ENCODE results near the gene HCFC1R1. TPM values are rescaled to one million over a fixed set of nuclear protein-coding genes. Genes with fewer than 3 reads are reported as not detected.

The HCFC1R1 gene
- total RNA-seq, 1 experiment from 2014 or later = 76.0 TPM

DNA sequence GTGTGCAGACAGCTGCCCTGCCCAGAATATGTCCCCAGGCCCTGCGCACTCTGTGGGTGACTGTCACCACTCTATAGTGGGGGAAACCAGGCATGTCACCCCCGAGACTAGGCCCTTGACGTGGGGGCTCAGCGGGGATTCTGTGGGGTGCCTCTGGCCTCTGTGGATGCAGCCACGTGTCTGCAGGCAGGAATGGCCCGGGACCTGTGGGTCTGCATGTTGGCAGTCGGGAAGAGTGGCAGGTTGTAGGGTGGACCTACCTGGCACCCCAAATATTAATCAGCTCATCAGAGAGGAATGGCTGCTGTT is 42.7 kb upstream of the HCFC1R1 start:
- Mint-ChIP-seq H3K27ac (no peak overlapping the region; the same call in 1 of the 2 replicates), H3K9me3 (no peaks in the 10 kb centered on the region), H3K36me3 (no peaks in the 10 kb centered on the region), H3K4me3 (no peak overlapping the region), H3K27me3 (ENCODE audit: low read depth) (no peaks in the 10 kb centered on the region), H3K4me1 (peaks cover 26% of the 10 kb centered on the region)
- no peak for ATAC-seq
- no peak for DNase-seq (ENCODE audit: low spot score)
- ChIA-PET CTCF (interaction anchor here (1.1 kb wide), 1 partner anchor 64 kb away, joined by 3 read pairs; no protein-coding TSS in a partner anchor), POLR2A (no interaction called here)
- TF ChIP-seq, protein P1, sequence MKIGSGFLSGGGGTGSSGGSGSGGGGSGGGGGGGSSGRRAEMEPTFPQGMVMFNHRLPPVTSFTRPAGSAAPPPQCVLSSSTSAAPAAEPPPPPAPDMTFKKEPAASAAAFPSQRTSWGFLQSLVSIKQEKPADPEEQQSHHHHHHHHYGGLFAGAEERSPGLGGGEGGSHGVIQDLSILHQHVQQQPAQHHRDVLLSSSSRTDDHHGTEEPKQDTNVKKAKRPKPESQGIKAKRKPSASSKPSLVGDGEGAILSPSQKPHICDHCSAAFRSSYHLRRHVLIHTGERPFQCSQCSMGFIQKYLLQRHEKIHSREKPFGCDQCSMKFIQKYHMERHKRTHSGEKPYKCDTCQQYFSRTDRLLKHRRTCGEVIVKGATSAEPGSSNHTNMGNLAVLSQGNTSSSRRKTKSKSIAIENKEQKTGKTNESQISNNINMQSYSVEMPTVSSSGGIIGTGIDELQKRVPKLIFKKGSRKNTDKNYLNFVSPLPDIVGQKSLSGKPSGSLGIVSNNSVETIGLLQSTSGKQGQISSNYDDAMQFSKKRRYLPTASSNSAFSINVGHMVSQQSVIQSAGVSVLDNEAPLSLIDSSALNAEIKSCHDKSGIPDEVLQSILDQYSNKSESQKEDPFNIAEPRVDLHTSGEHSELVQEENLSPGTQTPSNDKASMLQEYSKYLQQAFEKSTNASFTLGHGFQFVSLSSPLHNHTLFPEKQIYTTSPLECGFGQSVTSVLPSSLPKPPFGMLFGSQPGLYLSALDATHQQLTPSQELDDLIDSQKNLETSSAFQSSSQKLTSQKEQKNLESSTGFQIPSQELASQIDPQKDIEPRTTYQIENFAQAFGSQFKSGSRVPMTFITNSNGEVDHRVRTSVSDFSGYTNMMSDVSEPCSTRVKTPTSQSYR (CRISPR knock-in tag; IDR thresholded peaks at IDR 0.05) = no peak
- 0 out of 2 replicates have a peak, but pooled peaks have one; percentile 12 for TF ChIP-seq GABPB1 (CRISPR knock-in tag; IDR thresholded peaks at IDR 0.05)
- TF ChIP-seq NFYB (CRISPR knock-in tag; conservative IDR thresholded peaks at IDR 0.05; ENCODE audit: low read depth) = no peak
- TF ChIP-seq ZNF416 (CRISPR knock-in tag; IDR thresholded peaks at IDR 0.05) = no peak
- no peak for TF ChIP-seq ATF1 (CRISPR knock-in tag; IDR thresholded peaks at IDR 0.05)

DNA sequence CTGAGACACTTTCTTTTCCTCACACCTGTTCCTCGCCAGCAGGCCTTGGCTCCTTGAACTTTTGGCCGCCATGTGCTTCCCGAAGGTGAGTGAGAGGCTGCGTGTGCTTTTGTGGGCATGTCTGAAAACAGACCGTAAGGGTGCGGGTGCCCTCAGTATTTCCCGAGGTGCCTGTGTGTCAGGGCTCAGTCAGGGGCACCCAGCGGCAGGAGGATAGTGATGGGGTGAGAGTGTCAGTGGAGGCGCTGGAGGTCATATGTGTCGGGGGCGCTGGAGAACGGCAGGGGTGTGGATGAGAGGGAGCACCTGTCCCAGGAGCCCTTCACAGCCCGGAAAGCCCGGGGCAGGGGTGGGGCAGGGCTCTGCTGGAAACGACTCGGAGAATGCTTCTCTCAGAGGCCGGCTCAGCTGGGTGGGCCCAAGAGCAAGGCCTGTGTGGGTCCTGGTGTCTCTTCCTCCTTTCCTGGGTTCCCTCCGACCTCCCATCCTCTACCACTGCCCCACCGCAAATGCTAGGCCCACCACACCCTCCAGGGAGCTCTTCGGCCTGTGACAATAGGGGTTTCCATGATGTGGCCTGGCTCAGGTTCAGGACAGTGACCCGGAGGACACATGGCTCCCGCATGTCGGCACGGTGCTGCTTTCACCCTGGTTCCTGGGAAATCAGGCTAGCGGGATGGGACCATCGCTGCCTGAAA is 42.1 kb upstream of the HCFC1R1 start:
- H3K27me3 Mint-ChIP-seq (ENCODE audit: low read depth) = no peaks in the 10 kb centered on the region
- peak overlapping the region; percentile 88; the same call in 1 of the 2 replicates for H3K27ac Mint-ChIP-seq
- ChIA-PET POLR2A (no interaction called here), CTCF (interaction anchor here (0.8 to 1.1 kb wide), 2 partner anchors 34 to 64 kb away, joined by 3 read pairs; no protein-coding TSS in a partner anchor)
- ATAC-seq = no peak
- TF ChIP-seq ZNF396 (CRISPR knock-in tag; IDR thresholded peaks at IDR 0.05; ENCODE audit: borderline replicate concordance) = no peak
- no peak for DNase-seq (ENCODE audit: low spot score)
- H3K4me1 Mint-ChIP-seq = peaks cover 22% of the 10 kb centered on the region
- no peaks in the 10 kb centered on the region for H3K9me3 Mint-ChIP-seq
- H3K36me3 Mint-ChIP-seq = no peaks in the 10 kb centered on the region
- no peak overlapping the region for H3K4me3 Mint-ChIP-seq

DNA sequence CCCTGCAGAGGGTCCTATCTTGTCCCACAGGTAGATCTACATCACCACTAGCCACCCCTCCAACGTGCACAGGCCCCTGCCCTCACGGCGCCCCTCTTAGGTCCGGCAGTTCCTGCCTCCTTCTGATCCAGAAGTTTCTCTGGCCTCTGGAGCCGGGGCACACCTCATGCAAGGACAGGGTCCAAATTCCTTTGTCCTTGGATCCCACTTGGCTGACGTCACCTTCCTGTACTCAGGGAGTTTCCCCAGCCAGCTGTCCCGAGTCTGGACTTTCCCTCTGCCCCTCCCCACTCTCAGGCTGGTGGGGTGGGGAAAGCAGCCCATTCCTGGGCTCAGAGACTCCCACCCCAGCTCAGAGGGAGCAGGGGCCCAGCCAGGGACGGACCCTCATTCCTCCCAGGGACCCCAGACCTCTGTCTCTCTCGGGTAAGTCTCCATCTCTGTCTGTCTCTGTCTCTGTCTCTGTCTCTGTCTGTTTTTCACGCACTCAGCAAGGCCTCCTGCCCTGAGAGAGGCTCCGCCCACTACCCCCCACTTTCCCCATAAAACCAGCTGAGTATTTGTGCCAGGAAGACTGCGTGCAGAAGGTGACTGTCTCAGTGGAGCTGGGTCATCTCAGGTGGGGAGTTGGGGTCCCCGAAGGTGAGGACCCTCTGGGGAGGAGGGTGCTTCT is 41.5 kb upstream of the HCFC1R1 start, which contains the start of gene IL32:
Gene IL32 (plus strand): TSS at position 572 of the 673 bp plus-strand sequence. CDS start 172 bp downstream, outside the sequence.
- H3K36me3 Mint-ChIP-seq = no peaks in the 10 kb centered on the region
- peak within 1 kb of the TSS; percentile 88 for H3K27ac Mint-ChIP-seq
- H3K9me3 Mint-ChIP-seq = no peaks in the 10 kb centered on the region
- peaks cover 24% of the 10 kb centered on the region for H3K4me1 Mint-ChIP-seq
- ATAC-seq (no peak; the same call in 1 of the 2 replicates), DNase-seq (ENCODE audit: low spot score) (no peak)
- ChIA-PET CTCF (interaction anchor here (0.8 to 1.7 kb wide), 5 partner anchors 34 to 96 kb away, joined by 3 to 15 read pairs (median 5); partner anchors contain the start of gene PAQR4), POLR2A (no interaction called here)
- TF ChIP-seq, protein P2, sequence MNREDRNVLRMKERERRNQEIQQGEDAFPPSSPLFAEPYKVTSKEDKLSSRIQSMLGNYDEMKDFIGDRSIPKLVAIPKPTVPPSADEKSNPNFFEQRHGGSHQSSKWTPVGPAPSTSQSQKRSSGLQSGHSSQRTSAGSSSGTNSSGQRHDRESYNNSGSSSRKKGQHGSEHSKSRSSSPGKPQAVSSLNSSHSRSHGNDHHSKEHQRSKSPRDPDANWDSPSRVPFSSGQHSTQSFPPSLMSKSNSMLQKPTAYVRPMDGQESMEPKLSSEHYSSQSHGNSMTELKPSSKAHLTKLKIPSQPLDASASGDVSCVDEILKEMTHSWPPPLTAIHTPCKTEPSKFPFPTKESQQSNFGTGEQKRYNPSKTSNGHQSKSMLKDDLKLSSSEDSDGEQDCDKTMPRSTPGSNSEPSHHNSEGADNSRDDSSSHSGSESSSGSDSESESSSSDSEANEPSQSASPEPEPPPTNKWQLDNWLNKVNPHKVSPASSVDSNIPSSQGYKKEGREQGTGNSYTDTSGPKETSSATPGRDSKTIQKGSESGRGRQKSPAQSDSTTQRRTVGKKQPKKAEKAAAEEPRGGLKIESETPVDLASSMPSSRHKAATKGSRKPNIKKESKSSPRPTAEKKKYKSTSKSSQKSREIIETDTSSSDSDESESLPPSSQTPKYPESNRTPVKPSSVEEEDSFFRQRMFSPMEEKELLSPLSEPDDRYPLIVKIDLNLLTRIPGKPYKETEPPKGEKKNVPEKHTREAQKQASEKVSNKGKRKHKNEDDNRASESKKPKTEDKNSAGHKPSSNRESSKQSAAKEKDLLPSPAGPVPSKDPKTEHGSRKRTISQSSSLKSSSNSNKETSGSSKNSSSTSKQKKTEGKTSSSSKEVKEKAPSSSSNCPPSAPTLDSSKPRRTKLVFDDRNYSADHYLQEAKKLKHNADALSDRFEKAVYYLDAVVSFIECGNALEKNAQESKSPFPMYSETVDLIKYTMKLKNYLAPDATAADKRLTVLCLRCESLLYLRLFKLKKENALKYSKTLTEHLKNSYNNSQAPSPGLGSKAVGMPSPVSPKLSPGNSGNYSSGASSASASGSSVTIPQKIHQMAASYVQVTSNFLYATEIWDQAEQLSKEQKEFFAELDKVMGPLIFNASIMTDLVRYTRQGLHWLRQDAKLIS (CRISPR knock-in tag; IDR thresholded peaks at IDR 0.05; ENCODE audit: borderline replicate concordance) = no peak
- TF ChIP-seq CBFB (CRISPR knock-in tag; IDR thresholded peaks at IDR 0.05; ENCODE audit: low read depth) (no peak), NFYB (CRISPR knock-in tag; conservative IDR thresholded peaks at IDR 0.05; ENCODE audit: low read depth) (no peak), TEAD1 (CRISPR knock-in tag; IDR thresholded peaks at IDR 0.05) (no peak), ZNF423 (CRISPR knock-in tag; IDR thresholded peaks at IDR 0.05) (no peak), GTF2I (CRISPR knock-in tag; conservative IDR thresholded peaks at IDR 0.05) (no peak), GABPB1 (CRISPR knock-in tag; IDR thresholded peaks at IDR 0.05) (peak; percentile 79; the same call in 1 of the 2 replicates)
- TF ChIP-seq, protein P3, sequence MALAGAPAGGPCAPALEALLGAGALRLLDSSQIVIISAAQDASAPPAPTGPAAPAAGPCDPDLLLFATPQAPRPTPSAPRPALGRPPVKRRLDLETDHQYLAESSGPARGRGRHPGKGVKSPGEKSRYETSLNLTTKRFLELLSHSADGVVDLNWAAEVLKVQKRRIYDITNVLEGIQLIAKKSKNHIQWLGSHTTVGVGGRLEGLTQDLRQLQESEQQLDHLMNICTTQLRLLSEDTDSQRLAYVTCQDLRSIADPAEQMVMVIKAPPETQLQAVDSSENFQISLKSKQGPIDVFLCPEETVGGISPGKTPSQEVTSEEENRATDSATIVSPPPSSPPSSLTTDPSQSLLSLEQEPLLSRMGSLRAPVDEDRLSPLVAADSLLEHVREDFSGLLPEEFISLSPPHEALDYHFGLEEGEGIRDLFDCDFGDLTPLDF (CRISPR knock-in tag; IDR thresholded peaks at IDR 0.05) = no peak
- H3K27me3 Mint-ChIP-seq (ENCODE audit: low read depth) = no peaks in the 10 kb centered on the region
- no peak within 1 kb of the TSS for H3K4me3 Mint-ChIP-seq
